Raji (cell line): ENCODE results near the gene CTDSP2.

Experiments used
- POLR2A ChIP-seq: IDR thresholded peaks from 2 replicates; pipeline ENCODE4 v1.6.1; 2011; ENCODE audit warnings: low read depth, low read length, control low read depth; ENCODE audit not compliant: insufficient read depth

Gene CTDSP2

GRCh38 chr12:57845478-57846284 is 848 bp downstream of the CTDSP2 start:
- TF ChIP-seq POLR2A, result no peak; the same call in none of the 2 replicates

GRCh38 chr12:57844709-57845477 is 1.6 kb downstream of the CTDSP2 start:
- TF ChIP-seq POLR2A, result peak; percentile 49; the same call in 1 of the 2 replicates

DNA sequence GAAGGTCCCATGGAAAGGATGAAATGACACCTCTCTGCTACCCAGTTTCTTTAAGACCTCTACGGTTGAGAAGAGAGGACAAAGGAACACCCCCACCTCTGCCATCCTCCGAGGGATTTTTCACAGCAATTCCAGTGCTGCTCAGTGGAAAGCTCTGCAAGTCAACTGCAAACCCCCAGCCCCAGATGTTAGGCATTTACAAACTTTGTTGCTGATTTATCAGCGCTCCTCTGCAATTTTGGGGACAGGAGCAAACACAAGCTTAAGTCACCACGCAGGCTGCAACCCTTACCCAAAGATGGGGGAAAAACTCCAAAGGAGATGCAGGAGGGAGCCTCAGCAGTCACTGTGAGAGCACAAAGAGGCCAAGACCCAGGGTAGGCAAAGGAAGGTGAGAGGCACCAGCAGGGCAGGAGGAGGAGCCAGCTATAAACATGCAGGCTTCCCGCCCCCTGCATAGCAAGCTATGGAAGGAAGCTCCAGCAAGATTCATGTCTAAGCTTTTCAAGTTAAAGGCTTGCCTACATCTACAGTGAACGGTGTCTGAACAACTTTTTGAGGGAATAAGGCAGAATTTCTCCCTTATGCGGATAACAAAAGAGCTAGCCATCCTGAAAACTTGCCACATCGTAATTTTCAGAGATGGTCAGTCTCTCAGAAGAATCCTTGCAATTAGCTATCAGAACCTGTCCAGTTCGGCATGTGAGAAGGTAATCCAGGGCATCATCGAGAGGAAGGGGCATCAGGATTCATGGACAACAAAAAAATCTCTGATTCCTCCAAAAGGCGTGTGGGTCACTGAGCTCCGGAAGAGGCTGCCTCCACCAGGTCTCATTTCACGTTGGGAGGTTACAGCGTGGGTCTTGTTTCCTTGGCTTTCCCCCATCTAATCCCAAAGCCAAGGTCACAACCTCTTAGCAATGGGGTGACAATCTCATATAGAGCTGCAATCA is 3.9 kb downstream of the CTDSP2 start:
- no peak for TF ChIP-seq POLR2A

- no peak for TF ChIP-seq POLR2A
Measured at GRCh38 chr12:57841445-57841844, 5.1 kb downstream of the CTDSP2 start.

DNA sequence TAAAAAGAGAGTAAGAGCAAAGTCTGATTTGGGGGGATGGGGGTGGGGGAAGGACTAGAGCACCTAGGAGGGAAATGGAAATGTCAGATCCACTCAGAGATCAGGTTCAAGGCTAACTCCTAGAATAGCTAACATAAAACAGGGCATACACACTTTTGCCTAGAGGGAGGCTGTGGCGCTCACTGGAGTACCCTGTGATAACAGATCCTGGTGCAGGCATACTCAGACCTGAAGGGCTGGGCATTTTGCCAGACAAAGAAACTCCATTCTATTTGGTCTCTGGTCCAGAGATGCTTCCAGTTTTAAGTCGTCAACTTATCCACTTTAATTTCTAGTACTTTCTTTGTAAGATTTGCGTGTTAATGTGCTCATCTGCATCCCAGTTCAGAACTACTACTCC is 5.8 kb downstream of the CTDSP2 start:
- no peak for TF ChIP-seq POLR2A

DNA sequence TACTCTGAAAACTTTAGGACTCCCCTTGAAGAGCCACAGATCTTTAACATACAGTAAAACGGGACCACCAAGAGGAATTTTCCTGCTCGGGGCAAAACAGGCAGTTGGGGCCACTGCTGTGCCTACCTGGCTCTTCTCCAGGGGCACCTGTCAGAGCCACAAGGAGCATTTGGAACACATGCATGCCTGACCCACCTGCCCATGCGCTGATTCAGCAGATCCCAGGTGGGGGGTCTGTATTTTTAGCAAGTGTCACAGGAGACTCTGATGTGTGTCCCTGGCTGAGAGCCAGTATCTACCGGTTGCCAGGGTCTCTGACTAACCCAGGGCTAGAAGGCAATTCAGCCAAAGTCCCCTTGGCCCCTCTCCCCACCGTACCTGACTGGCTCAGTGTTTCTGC is 6.5 kb downstream of the CTDSP2 start:
- TF ChIP-seq POLR2A, result no peak

GRCh38 chr12:57838594-57839302 is 7.8 kb downstream of the CTDSP2 start:
- no peak for TF ChIP-seq POLR2A

DNA sequence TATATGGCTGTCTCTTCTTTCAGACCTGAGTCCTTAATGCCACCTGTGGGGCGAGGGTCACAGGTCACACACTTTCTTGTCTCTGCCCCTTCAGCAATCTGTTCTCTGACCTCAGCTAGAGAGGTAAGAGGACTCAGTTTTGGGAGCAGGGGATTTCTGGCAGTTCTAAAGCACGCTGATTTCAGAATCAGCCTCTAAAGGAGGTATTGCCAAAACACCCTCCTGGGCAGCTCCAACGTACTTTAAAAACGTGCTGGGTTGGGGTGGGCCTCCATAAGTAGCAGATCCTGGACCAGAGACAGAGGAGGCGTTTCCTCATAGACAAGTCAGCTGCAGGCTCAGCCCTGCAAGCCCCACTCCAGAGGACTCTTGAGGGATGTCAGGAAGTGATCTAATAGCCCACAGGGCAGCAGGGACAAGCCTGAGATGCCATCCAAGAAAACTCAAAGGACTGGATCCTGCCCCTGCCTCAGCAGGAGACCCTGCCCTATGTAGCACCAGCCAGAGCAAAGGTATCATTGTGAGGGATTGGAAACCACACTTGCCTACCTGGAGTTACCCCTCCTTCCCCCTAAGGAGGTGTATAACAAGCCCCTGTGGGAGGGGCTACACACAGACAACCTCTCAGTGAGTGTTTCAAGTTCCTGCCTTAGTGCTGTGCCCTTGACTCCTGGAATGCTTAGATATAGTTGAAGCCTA is 8.5 kb downstream of the CTDSP2 start:
- TF ChIP-seq POLR2A, result no peak

DNA sequence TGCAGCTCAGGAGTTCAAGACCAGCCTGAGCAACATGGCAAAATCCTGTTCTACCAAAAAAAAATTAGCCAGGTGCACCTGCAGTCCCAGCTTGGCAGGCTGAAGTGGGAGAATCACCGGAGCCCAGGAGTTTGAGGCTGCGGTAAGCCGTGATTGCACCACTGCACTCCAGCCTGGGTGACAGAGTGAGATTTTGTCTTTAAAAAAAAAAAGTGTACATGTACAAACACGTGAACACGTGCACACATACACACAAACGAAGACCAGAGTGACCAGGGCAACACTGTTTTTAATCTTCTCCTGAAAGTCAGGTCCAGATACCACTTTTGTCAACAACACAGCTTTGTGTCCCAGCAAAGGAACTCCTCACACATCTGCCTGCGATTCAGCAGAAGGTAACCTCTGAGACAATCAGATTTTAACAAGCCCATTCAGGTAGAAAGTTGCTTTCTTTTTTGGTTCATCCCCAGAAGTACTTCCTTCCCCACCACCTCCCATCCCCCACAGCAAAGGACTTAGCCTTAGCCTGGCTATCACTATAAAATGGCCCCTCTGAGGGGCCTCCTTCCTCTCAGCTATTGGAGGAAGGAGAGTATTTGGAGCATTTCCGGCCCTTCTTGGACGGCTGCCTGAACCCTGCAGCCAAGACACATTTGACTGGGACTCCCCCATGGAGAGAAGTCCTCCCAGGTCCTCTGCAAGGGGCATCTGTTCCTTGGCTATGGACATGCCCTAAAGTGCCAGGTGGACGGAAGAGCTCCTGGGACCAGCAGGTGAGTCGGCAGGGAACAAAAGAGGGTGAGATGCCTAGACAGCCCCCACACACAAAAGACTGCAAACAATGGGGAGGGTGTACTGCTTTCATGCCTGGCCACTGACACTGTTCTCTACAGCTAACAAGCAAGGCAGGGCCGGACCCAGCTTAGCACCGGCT is 9.8 kb downstream of the CTDSP2 start:
- no peak for TF ChIP-seq POLR2A

DNA sequence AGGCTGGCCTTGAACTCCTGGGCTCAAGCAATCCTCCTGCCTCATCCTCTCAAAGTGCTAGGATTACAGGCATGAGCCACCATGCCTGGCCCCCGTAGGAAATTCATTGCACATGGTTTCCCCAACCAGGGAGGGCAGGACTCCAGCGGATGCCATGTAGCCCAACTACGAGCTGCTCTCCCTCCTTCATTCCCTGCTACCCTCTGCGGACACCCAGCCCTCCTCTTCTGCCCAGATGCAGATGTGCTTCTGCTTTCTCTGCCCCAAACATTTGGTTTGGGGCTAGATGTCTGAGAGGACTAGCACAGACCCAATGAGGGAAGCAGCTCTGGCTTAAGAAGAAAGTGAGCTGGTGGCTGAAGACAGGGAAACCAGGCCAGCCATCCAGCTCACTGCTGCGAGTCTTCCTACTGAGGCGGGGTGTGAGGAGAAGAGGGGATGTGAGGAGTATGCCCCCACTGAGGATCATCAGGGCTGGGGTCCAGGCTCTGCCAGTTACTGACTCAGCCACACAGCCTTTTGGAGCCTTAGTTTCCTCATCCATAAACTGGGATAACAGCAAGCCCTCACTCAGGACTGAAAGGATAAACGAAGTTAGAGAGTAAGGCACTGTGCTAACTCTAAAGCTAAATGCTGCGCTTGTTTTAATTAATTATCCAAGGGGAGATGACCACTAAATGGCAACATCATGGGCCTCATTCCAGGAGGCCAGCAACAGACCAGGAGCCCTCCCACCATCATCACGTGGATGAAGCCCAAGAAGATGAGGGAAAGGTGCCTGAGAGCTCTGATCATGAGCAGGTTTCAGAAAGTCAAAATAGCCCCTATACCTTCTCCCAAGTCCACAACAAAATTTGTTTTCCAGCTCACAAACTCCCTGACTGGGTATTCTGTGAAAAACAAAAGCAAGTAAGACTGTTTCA is 10.9 kb downstream of the CTDSP2 start:
- TF ChIP-seq POLR2A, result no peak

DNA sequence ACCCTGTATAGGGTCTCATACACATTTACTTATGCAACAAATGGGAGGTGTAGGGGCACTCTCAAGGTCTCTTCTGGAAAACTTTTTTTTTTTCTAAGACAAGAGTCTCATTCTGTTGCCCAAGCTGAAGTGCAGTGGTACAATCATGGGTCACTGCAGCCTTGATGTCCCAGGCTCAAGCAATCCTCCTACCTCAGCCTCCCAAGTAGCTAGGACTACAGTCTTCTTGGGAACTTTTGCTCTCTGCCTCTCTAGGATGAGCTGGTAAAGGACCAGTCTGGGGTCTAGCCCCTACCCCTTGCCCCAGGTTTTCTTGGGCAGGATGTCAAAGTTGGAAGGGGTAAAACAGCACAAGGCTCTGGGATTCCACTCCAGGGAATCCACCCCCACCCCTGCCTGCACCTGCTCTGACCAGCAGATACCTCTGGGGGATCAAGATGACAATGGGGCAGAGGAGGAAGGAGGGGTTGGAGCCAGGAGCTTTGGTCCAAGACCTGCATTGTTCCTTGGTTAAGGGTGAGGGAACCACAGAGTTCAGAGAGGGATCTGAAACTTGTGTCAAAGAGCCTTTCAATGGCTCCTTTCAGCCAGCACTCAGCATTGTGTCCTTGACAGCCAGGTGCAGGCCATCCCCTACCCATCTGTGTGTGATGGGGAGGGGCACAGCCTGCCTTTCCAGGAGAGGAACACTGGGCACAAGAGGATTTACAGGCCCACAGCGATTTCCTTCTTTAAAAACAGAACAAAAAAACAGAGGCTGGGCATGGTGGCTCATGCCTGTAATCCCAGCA is 12.2 kb downstream of the CTDSP2 start:
- no peak for TF ChIP-seq POLR2A
